ENCODE measurements around the gene CNBD2. TPM values are rescaled to one million over a fixed set of nuclear protein-coding genes. Genes with fewer than 3 reads are reported as not detected.
"Not testable (repeated sequence)": the region's sequence is repeated elsewhere in the genome, so short reads cannot be mapped to it uniquely, and the experiment has no call there.

The CNBD2 gene
- total RNA-seq, 1 donor from 2014 or later = 2.1 TPM

- DNase-seq (ENCODE audit: low read depth) = no peak
- peak; percentile 62 for TF ChIP-seq CTCF (conservative IDR thresholded peaks at IDR 0.05; ENCODE audit: low read depth, low read length)
- no peak overlapping the region for H3K4me3 ChIP-seq (ENCODE audit: low read depth, low read length)
Observed at GRCh38 chr20:35947489-35947888, 20.9 kb upstream of the CNBD2 start.

- no peak overlapping the region for H3K4me3 ChIP-seq (ENCODE audit: low read depth, low read length)
- no peak for DNase-seq (ENCODE audit: low read depth)
- no peak for TF ChIP-seq CTCF (conservative IDR thresholded peaks at IDR 0.05; ENCODE audit: low read depth, low read length)
Observed at GRCh38 chr20:35947907-35948306, 20.5 kb upstream of the CNBD2 start.

- no peak for DNase-seq (ENCODE audit: low read depth)
- no peak for TF ChIP-seq CTCF (conservative IDR thresholded peaks at IDR 0.05; ENCODE audit: low read depth, low read length)
- H3K4me3 ChIP-seq (ENCODE audit: low read depth, low read length) = no peak overlapping the region
Observed at GRCh38 chr20:35950093-35950492, 18.3 kb upstream of the CNBD2 start.

GRCh38 chr20:35952080-35952479 lies 16.3 kb upstream of the CNBD2 start:
- not testable (repeated sequence) for H3K4me3 ChIP-seq (ENCODE audit: low read depth, low read length); DNase-seq (ENCODE audit: low read depth)

- peak overlapping the region; percentile 70 for H3K4me3 ChIP-seq (ENCODE audit: low read depth, low read length)
- DNase-seq (ENCODE audit: low read depth) = no peak
- TF ChIP-seq CTCF (conservative IDR thresholded peaks at IDR 0.05; ENCODE audit: low read depth, low read length) = no peak
Observed at GRCh38 chr20:35952480-35953386, 15.7 kb upstream of the CNBD2 start.

GRCh38 chr20:35953387-35954199 lies 14.8 kb upstream of the CNBD2 start:
- DNase-seq (ENCODE audit: low read depth) = no peak
- H3K4me3 ChIP-seq (ENCODE audit: low read depth, low read length) = peak overlapping the region; percentile 70
- no peak for TF ChIP-seq CTCF (conservative IDR thresholded peaks at IDR 0.05; ENCODE audit: low read depth, low read length)

GRCh38 chr20:35954200-35954906 lies 14.0 kb upstream of the CNBD2 start, which contains the start of gene SCAND1:
Gene SCAND1, minus strand, starts transcription at chr20:35954502. Its CDS starts 218 bp downstream, at chr20:35954284.
- H3K4me3 ChIP-seq (ENCODE audit: low read depth, low read length) = peak within 1 kb of the TSS; percentile 70
- peak; percentile 75 for DNase-seq (ENCODE audit: low read depth)
- peak; percentile 95 for TF ChIP-seq CTCF (conservative IDR thresholded peaks at IDR 0.05; ENCODE audit: low read depth, low read length)
